ENCODE data around the gene GEMIN2. TPM values are rescaled to one million over a fixed set of nuclear protein-coding genes. Genes with fewer than 3 reads are reported as not detected.
"Not testable (repeated sequence)": the region's sequence is repeated elsewhere in the genome, so short reads cannot be mapped to it uniquely, and the experiment has no call there.

GEMIN2 gene, protein sequence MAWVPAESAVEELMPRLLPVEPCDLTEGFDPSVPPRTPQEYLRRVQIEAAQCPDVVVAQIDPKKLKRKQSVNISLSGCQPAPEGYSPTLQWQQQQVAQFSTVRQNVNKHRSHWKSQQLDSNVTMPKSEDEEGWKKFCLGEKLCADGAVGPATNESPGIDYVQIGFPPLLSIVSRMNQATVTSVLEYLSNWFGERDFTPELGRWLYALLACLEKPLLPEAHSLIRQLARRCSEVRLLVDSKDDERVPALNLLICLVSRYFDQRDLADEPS
- 20.0 and 23.1 TPM in 2 replicates for total RNA-seq

DNA sequence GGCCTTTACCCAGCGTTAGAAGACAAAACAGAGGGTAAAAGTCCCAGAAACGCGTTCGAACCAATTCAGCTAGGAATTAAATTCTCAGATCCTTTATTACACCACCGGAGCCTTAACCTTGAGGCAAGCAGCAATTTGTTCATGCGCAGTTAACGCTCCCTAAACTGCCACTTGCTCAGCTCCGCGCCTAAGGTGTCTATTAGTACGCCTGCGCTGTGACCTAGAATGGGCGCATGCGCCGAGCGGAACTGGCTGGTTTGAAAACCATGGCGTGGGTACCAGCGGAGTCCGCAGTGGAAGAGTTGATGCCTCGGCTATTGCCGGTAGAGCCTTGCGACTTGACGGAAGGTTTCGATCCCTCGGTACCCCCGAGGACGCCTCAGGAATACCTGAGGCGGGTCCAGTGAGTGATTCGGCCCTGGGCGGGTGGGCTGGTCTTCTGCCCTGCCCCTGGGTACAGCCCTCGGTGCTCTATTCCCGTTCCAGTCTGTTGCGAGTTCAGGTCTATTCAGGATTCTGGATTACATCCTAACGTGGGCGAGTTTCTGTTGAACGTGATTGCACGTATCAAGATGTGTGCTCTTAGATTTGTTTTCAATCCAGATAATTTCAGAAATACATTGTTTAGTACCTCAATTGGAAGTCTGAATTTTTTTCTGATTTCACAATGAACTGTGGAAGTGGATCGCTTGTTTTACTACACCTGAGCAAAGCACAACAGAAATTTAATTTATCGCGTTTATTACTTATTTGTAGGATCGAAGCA is at the start of gene GEMIN2:
Gene GEMIN2, plus strand, starts transcription at position 251 of the 766 bp plus-strand sequence. Its CDS starts 16 bp downstream, at position 267.
- intact Hi-C loops (cut with micrococcal nuclease), result loop anchor here (1.0 to 2.0 kb wide), 6 partner anchors 11 to 318 kb away; partner anchors contain the start of genes FBXO33, PNN, SEC23A and TRAPPC6B

DNA sequence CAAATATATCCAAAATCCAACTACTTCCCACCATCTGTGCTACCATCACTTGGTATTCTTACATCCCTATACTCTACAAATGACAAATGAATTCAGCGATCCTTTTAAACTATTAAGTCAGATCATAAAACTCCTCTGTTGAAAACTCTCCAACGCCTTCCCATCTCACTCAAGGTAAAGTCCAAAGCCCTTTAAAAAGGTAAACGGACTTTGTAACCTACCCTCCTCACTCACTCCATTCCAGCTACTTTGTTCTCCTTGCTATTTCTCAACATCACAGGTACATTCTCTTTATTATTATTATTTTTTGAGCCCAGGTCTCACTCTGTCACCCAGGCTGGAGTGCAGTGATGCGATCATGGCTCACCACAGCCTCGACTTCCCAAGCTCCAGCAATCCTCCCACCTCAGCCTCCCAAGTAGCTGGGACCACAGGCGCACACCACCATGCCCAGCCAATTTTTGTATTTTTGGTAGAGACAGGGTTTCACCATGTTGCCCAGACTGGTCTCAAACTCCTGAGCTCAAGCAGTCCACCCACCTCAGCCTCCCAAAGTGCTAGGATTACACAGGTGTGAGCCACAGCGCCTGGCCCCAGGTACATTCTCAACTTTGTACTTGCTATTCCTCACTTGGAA is 44.8 kb upstream of the GEMIN2 start:
- intact Hi-C loops (cut with micrococcal nuclease), result not testable (repeated sequence)

DNA sequence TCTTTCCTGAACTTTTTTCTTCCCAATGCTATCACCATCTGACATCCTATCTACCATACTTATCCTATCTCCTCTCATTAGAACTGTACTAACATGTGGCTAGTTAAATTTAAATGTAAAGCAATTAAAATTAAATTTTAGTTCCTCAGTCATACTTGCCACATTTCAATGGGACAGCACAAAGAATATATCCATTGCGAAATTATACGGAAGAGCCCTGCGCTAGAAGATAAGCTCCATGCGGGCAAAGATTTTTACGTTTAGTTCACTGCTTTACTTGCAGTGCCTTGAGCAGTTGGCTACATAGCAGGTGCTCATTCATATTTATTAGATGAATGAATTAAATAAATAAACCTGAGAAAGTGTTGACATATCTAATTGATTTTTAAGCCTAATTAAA is 44.2 kb upstream of the GEMIN2 start:
- intact Hi-C loops (cut with micrococcal nuclease), result no loop called here

DNA sequence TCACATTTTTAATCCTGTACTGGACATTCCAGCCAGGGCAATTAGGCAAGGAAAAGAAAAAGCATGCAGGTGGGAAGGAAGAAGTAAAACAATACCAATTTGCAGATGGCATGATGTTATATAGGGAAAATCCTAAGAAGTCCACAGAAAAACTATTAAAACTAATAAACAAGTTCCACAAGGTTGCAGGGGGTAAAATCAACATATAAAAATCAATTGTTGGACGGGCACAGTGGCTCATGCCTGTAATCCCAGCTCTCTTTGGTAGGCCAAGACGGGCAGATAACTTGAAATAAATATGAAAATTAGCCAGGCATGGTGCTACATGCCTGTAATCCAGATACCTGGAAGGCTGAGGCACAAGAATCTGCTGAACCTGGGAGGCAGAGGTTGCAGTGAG is 43.0 kb upstream of the GEMIN2 start:
- intact Hi-C loops (cut with micrococcal nuclease), result no loop called here

DNA sequence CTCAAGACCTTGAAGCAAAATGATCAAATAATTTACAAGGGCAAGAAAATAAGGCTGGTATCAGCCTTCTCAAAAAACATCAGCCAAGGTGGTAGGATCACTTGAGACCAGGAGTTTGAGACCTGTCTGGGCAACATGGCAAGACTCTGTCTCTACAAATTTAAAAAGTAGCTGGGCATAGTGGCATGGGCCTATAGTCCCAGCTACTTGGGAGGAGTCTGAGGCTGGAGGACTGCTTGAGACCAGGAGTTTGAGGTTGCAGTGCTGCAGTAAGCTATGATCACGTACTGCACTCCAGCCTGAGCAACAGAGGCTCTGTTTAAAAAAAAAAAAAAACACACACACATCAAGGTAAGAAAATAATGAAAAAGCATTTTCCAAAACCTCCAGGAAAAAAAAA is 33.2 kb upstream of the GEMIN2 start:
- intact Hi-C loops (cut with micrococcal nuclease), result no loop called here

DNA sequence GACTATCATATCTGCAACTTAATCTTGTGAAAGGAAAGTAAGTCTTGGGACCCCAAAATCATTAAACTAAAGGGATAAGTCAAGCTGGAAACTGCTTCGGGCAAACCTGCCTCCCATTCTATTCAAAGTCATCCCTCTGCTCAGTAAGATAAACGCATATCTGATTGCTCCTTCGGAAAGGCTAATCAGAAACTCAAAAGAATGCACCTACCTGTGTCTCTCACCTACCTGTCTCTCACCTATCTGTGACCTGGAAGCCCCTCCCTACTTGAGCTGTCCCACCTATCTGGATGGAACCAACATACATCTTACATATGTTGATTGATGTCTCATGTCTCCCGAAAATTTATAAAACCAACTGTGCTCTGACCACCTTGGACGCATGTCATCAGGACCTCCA is 31.0 kb upstream of the GEMIN2 start:
- intact Hi-C loops (cut with micrococcal nuclease), result no loop called here

DNA sequence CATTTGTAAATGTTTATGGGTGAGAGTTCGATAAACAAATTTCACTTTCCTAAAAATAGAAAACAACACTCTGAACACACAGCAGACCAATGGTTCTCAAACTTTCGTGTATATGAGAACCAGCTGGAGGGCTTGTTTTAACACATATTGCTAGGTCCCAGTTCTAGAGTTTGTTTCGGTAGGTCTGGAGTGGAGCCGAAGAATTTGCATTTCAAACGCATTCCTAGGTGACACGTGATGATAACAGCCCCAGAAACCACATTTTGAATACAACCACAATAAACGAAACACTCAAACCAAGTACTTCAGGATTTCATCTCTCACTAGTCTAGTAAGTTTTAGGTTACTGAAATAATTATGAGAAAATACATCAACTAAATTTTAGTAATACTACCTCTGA is 28.2 kb upstream of the GEMIN2 start:
- intact Hi-C loops (cut with micrococcal nuclease), result no loop called here

DNA sequence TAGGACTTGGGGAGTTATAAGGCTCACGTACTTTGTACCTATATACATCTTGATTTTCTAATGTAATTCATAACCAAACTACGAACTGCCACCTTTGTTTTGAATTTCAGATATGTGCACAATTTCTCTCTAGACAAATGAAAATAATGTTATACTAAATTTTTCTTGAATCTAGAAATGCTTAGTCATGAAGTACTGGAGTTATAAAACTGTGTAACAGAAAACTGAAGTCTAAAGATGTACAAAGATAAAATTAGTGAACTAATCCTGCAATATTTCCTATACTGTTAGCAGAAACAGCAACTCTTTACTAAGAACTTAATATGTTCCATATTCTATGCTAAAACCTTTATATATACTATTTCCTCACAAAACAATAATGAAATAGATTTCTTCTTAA is 26.6 kb upstream of the GEMIN2 start:
- intact Hi-C loops (cut with micrococcal nuclease), result no loop called here

DNA sequence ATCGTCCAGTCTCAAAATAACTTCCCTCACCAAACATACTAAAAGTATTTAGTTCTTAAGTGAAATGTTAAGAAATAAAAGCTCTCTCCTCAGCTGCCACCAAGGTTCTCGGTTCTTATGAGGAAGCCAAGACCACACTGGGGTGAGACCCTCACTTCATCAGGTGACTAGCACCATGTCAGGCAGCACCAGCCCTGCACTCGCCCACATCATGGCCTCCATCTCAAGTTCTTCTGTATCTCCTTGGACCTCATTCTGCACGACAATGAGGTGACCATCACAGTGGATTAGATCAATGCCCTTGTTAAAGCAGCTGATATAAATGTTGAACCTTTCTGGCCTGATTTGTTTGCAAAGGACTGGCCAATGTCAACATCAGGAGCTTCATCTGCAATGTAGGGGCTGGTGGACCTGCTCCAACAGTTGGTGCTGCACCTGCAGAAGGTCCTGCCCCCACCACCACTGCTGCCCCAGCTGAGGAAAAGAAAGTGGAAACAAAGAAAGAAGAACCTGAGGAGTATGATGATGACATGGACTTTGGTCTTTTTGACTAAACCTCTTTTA is 23.5 kb upstream of the GEMIN2 start:
- intact Hi-C loops (cut with micrococcal nuclease), result no loop called here

DNA sequence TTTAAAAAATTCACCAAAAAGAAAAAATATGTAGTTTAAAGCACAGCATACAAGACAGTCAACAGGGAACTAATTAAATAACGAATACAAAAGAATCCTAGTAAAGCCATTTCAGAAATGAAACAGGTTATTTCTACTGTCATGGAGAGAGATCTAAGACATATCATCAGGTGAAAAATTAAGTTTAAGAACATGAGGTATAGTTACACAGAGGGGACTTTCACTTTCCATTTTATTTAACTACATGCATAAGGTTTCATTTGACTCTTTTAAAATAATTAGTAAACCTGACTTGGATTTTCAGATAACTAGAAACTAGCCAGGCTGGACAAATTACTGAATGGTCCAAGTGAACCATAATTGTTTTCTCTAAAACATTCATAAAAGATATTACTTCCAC is 22.4 kb upstream of the GEMIN2 start:
- intact Hi-C loops (cut with micrococcal nuclease), result no loop called here

DNA sequence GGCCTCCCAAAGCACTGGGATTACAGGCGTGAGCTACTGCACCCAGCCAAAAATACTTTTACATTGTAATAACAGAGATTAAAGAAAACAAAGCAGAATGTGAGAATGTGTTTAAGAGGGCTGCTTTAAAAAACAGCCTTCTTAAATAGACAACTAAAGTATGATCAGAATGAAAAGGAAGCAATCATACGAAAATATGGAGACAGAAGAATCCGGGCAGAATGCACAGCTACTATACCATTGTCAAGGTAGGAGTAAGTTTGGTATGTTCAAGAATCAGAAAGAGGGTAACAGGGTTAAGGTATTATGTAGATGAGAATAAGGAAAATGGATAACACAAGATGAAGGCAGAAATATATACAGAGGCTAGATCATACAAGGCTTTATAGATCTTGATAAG is 19.6 kb upstream of the GEMIN2 start:
- intact Hi-C loops (cut with micrococcal nuclease), result no loop called here

DNA sequence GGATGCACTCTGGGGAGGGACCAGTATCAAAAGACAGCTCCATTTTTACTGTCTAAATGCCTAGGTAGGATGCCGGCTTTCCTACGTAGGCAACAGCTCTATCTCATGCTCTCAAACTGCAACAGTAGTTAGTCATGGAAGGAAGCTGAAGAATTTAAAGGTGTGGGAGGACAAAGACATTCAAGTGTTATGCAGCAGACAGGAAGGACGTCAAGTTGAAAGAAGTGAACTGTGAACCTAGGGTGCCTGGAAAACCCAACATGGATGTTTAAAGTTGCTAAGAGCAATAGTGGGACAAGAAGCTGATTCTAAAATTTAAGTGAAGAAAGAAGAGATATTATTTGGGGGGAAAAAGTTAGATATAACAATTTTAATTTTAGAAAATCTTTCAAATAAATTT is 17.0 kb upstream of the GEMIN2 start:
- intact Hi-C loops (cut with micrococcal nuclease), result no loop called here

DNA sequence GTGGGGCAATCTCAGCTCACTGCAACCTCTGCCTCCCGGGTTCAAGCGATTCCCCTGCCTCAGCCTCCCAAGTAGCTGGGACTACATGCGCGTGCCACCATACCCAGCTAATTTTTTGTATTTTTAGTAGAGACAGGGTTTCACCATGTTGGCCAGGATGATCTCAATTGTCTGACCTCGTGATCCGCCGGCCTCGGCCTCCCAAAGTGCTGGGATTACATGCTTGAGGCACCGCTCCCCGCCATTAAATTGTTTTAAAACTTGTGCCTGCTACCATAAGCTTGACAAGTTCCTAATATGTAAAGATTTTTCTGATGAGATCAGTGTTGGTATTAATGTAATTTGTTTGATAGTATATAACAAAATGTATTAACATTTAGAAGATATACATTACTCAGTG is 14.9 kb upstream of the GEMIN2 start:
- intact Hi-C loops (cut with micrococcal nuclease), result not testable (repeated sequence)

DNA sequence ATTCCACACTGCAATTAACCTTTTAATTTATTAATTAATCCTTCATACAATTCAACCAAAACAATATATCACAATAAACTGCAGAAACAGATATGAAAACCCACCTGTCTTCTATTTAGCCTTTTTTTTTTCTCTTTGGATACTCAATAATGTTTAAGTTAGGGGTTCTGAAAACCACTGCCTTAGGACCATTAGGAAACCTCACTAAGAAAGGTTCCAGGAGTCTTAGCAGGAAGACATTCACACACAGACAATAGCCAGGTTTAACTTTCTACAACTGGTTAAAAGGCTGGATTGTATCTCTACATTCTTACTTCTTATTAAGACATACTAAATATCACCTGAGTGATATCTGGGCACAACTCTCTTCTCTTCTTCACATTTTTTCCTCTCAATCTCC is 14.4 kb upstream of the GEMIN2 start:
- intact Hi-C loops (cut with micrococcal nuclease), result no loop called here

DNA sequence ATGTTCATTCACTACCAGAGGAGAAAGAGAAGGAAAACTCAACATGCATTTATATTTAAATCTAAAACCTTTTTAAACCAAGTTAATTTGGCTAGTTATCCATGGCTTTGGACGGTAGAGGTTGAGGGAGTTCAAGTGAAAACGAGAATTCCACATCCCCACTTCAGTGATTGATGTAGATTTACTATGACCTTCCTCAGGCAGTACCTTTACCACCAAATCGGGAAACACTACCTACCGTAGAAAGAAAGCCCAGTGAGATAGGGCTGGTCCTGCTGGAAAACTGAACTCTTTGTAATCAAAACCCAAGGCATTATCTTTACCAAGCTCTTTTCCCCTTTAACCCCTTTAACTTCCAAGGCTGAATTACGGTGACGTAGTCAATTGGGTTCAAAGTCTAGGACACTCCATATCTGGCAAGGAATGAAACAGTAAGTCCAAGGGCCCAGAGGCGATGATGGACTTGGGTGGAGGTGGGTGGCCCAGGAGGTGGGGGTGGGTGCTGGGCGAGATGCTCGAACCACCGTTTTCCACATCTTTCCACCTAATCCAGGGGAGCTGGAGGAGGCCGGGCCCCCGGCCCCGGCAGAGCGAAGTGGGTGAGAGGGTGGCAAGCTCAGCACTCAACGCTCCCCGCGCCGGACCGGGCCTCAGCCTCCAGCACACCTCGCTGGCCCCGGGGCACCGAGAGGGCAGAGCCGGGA is 11.7 kb upstream of the GEMIN2 start:
- intact Hi-C loops (cut with micrococcal nuclease), result loop anchor here (2.0 kb wide), 1 partner anchor 164 kb away; no protein-coding TSS in a partner anchor

DNA sequence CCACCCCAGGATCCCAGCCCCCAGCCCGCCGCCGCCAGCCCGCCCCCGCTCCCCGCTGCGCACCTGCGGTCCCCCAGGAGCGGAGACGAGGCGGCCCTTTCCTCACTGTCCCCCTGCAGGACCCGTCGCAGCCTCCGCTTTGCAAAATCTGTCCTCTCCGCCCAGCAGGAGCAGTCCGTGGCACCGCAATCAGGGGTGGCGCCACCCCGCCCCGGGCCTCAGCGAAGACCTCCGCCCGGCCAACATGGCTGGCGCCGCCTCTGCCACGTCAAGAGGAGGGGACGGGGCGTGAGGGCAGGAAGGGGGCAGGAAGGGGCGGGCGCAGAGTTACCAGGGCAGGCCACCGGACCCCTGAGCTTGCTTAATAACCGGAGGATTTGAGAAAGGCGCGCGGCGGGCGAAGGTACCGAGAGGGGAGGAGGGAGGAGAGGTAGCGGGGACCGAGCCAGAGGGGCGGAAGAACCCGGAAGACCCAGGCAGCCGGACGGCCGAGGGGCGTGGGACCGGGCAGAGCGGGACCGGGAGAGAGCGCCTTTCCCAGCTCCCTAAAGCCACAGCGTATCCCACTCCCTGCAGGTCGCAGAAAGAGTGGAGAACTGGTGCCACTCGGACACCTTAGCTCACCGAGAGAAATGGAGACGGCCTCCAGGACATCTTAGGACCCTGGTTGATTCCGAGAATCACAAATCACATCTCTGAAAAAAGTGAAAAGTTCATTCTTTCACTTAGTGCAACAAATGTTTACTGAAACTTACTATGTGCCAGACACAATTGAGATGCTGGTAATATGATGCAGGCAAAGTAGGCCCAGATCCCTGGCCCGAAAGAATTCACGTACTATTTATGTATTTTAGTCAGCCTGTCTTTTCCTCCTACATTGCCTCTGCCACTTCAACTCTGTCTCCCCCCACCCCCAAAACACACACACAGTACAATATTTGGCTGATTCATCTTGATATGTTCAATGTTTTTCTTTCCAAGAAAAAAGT is 10.9 kb upstream of the GEMIN2 start, which contains the start of gene SEC23A:
Gene SEC23A, minus strand, starts transcription at position 267 of the 989 bp plus-strand sequence. CDS start 7,117 bp downstream, outside the sequence.
- intact Hi-C loops (cut with micrococcal nuclease), result loop anchor here (1.0 to 2.0 kb wide), 5 partner anchors 11 to 329 kb away; partner anchors contain the start of genes FBXO33 and GEMIN2

DNA sequence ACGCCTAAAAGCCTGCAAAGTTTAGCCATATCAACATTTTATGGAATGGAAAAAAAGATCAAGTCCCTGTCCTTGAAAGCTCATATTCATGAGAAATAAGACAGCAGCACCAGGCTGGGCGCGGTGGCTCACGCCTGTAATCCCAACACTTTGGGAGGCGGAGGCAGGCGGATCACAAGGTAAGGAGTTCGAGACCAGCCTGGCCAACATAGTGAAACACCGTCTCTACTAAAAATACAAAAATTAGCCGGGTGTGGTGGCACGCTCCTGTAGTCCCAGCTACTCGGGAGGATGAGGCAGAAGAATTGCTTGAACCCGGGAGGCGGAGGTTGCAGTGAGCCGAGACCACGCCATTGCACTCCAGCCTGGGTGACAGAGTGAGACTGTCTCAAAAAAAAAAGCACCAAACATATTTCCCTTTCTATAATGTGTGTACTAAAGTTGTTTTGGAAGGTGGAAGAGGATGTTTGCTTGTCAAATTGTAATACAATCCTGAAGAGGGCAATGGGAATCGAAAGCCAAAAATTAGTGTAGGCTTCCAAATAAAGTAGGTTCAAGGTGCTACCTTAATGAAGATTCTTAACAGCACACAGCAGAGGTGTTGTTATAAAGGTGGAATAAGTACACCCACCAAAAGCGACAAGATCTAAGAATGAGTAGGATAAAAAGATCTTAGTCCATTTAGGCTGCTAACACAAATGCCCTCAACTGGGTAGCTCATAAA is 9.9 kb upstream of the GEMIN2 start:
- intact Hi-C loops (cut with micrococcal nuclease), result not testable (repeated sequence)

DNA sequence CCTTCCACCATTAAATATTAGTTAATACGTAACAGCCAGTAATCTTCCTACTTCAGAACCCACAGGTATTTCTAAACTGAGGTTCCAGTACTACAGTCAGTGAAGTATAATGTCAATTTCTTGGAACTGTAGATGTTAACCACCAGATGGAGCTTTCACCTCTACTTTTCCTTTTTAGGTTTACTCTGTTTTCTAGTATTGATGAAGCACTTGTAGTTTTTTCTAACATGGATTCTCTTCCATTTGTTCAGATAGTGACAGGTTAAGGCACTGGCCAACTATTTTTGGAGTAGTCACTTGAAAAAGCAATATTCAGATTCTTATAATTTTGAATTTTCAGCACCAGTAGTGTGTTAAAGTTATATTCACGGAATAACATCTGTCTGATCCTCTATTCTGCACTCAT is 6.5 kb upstream of the GEMIN2 start:
- intact Hi-C loops (cut with micrococcal nuclease), result loop anchor here (1.0 kb wide), 1 partner anchor 261 kb away; no protein-coding TSS in a partner anchor

DNA sequence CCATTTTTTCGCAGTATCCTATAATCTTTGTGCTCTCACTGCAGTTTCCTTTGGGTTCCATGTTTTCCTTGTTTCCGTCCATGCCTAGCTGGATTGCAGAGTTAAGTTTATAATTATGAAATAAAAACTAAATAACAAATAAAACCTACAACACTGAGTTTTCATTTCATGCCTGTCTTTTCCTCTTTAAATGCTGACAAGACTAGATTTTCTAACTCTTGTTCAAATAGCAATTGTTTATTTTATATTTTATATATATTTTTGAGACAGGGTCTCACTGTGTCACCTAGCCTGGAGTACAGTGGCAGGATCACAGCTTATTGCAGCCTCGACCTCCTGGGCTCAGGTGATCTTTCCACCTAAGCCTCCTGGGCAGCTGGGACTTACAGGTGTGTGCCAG is 5.3 kb upstream of the GEMIN2 start:
- intact Hi-C loops (cut with micrococcal nuclease), result no loop called here

Measured in T-helper 2 cell treated with Interferon-gamma antibody and Interleukin-4, amounts not matched to agents 100 ng/mL and 5 ng/mL, for 36 hours (primary cell).